HEK293 (cell line): ENCODE results near the gene GTSE1.

Experiments used
- CTCF ChIA-PET: fragments of 350-600 bp; formaldehyde crosslinking; extraction: SDS; loops from one replicate; lab custom pipeline; 2021; ENCODE audit warnings: antibody characterized with exemption; lab: Yijun Ruan, JAX
- POLR2A ChIA-PET: fragments of 300-600 bp; formaldehyde crosslinking; extraction: SDS; loops from one replicate; lab custom pipeline; 2020; ENCODE audit warnings: antibody characterized with exemption, inconsistent platforms; lab: Yijun Ruan, JAX
- H3K27ac ChIP-seq: fragments of 200-500 bp; sonication (Bioruptor generic); 2 replicates; pipeline ENCODE4 v1.5.1; 2014; ENCODE audit warnings: low read depth, low read length, control low read depth, inconsistent platforms; ENCODE audit errors: extremely low read depth
- H3K36me3 ChIP-seq, 2 experiments: fragments of 200-500 bp in 1 of 2; sonication (Bioruptor generic) in 1 of 2; 1 replicate in 1 of 2; 2 replicates in 1 of 2; pipeline ENCODE4 v1.5.1; 2014 to 2017; ENCODE audit warnings: inconsistent platforms in 2 of 2, low read length in 2 of 2; ENCODE audit not compliant: control insufficient read depth in 2 of 2, insufficient read depth in 1 of 2
- H3K4me1 ChIP-seq: fragments of 200-500 bp; sonication (Bioruptor generic); 2 replicates; pipeline ENCODE4 v1.5.1; 2014; ENCODE audit warnings: mild to moderate bottlenecking, low read length, inconsistent platforms; ENCODE audit not compliant: control insufficient read depth, insufficient read depth
- H3K4me3 ChIP-seq: 2 replicates; pipeline ENCODE4 v1.5.1; 2011; ENCODE audit warnings: low read depth, mild to moderate bottlenecking, control low read depth, low read length, moderate library complexity
- H3K9me3 ChIP-seq: fragments of 200-500 bp; sonication (Bioruptor generic); 2 replicates; pipeline ENCODE4 v1.5.1; 2014; ENCODE audit warnings: low read depth, low read length, inconsistent platforms; ENCODE audit not compliant: control insufficient read depth, insufficient read depth
- EGR2 ChIP-seq: fragments of 450-650 bp; formaldehyde crosslinking; IDR thresholded peaks from 2 replicates; pipeline ENCODE4 v1.5.1; 2016; ENCODE audit warnings: low read depth, missing biosample characterization, missing genetic modification characterization
- GLIS2 ChIP-seq: fragments of 450-650 bp; formaldehyde crosslinking; IDR thresholded peaks from 2 replicates; pipeline ENCODE4 v1.5.1; 2016; ENCODE audit warnings: missing biosample characterization, missing genetic modification characterization
- PRDM1 ChIP-seq: fragments of 450-650 bp; formaldehyde crosslinking; IDR thresholded peaks from 2 replicates; pipeline ENCODE4; 2016; ENCODE audit warnings: missing biosample characterization, missing genetic modification characterization
- SCRT2 ChIP-seq: fragments of 450-650 bp; formaldehyde crosslinking; IDR thresholded peaks from 2 replicates; pipeline ENCODE4 v1.5.1; 2016; ENCODE audit warnings: missing biosample characterization, missing genetic modification characterization
- SETDB1 ChIP-seq: IDR thresholded peaks from one replicate; pipeline ENCODE4 v1.6.1; 2017; ENCODE audit warnings: mild to moderate bottlenecking, low read length, moderate library complexity, mixed read lengths; ENCODE audit not compliant: insufficient read length
- SP3 ChIP-seq: fragments of 450-650 bp; formaldehyde crosslinking; IDR thresholded peaks from 2 replicates; pipeline ENCODE4 v1.5.1; 2016; ENCODE audit warnings: missing biosample characterization, missing genetic modification characterization
- ZBTB48 ChIP-seq: fragments of 450-650 bp; formaldehyde crosslinking; IDR thresholded peaks from 2 replicates; pipeline ENCODE4 v1.5.1; 2016; ENCODE audit warnings: missing biosample characterization, missing genetic modification characterization
- ZFHX2 ChIP-seq: fragments of 450-650 bp; formaldehyde crosslinking; conservative IDR thresholded peaks from 2 replicates; pipeline ENCODE4 v1.5.1; 2016; ENCODE audit warnings: missing biosample characterization, missing genetic modification characterization
- ZFP3 ChIP-seq: fragments of 450-650 bp; formaldehyde crosslinking; IDR thresholded peaks from 2 replicates; pipeline ENCODE4 v1.5.1; 2016; ENCODE audit warnings: low read depth, missing biosample characterization, missing genetic modification characterization
- ZIC2 ChIP-seq: fragments of 450-650 bp; formaldehyde crosslinking; IDR thresholded peaks from 2 replicates; pipeline ENCODE4 v1.5.1; 2016; ENCODE audit warnings: missing biosample characterization, missing genetic modification characterization
- ZNF155 ChIP-seq: fragments of 450-650 bp; formaldehyde crosslinking; IDR thresholded peaks from 2 replicates; pipeline ENCODE4 v1.5.1; 2016; ENCODE audit warnings: missing biosample characterization, missing genetic modification characterization
- ZNF175 ChIP-seq: fragments of 450-650 bp; formaldehyde crosslinking; IDR thresholded peaks from 2 replicates; pipeline ENCODE4 v1.5.1; 2016; ENCODE audit warnings: missing biosample characterization, missing genetic modification characterization
- ZNF214 ChIP-seq: fragments of 450-650 bp; formaldehyde crosslinking; IDR thresholded peaks from 2 replicates; pipeline ENCODE4 v1.5.1; 2017; ENCODE audit warnings: missing biosample characterization, mild to moderate bottlenecking, missing genetic modification characterization, borderline replicate concordance
- ZNF223 ChIP-seq: fragments of 450-650 bp; formaldehyde crosslinking; IDR thresholded peaks from 2 replicates; pipeline ENCODE4 v1.5.1; 2016; ENCODE audit warnings: missing biosample characterization, missing genetic modification characterization
- ZNF23 ChIP-seq: fragments of 450-650 bp; formaldehyde crosslinking; IDR thresholded peaks from 2 replicates; pipeline ENCODE4 v1.5.1; 2016; ENCODE audit warnings: missing biosample characterization, missing genetic modification characterization, borderline replicate concordance
- ZNF404 ChIP-seq: fragments of 450-650 bp; formaldehyde crosslinking; IDR thresholded peaks from 2 replicates; pipeline ENCODE4 v1.5.1; 2017; ENCODE audit warnings: missing biosample characterization, missing genetic modification characterization
- ZNF596 ChIP-seq: fragments of 450-650 bp; IDR thresholded peaks from 2 replicates; pipeline ENCODE4 v1.5.0; 2018; ENCODE audit warnings: missing biosample characterization, mild to moderate bottlenecking, missing genetic modification characterization, moderate library complexity
- ZNF621 ChIP-seq: fragments of 450-650 bp; formaldehyde crosslinking; IDR thresholded peaks from 2 replicates; pipeline ENCODE4 v1.5.1; 2017; ENCODE audit warnings: missing biosample characterization, missing genetic modification characterization
- ZNF791 ChIP-seq: fragments of 450-650 bp; formaldehyde crosslinking; IDR thresholded peaks from 2 replicates; pipeline ENCODE4 v1.5.1; 2016; ENCODE audit warnings: missing biosample characterization, missing genetic modification characterization
- ZSCAN23 ChIP-seq: fragments of 450-650 bp; formaldehyde crosslinking; IDR thresholded peaks from 2 replicates; pipeline ENCODE4 v1.5.1; 2016; ENCODE audit warnings: missing biosample characterization, missing genetic modification characterization
- ZSCAN4 ChIP-seq: fragments of 450-650 bp; formaldehyde crosslinking; IDR thresholded peaks from 2 replicates; pipeline ENCODE4 v1.5.1; 2017; ENCODE audit warnings: missing biosample characterization, missing genetic modification characterization
- TF ChIP-seq, protein P1 (sequence below): fragments of 450-650 bp; formaldehyde crosslinking; IDR thresholded peaks from 2 replicates; pipeline ENCODE4 v1.5.1; 2016; ENCODE audit warnings: missing biosample characterization, missing genetic modification characterization
- TF ChIP-seq, protein P2 (sequence below): fragments of 450-650 bp; formaldehyde crosslinking; IDR thresholded peaks from 2 replicates; pipeline ENCODE4 v1.5.1; 2016; ENCODE audit warnings: missing biosample characterization, missing genetic modification characterization

GTSE1 gene

DNA sequence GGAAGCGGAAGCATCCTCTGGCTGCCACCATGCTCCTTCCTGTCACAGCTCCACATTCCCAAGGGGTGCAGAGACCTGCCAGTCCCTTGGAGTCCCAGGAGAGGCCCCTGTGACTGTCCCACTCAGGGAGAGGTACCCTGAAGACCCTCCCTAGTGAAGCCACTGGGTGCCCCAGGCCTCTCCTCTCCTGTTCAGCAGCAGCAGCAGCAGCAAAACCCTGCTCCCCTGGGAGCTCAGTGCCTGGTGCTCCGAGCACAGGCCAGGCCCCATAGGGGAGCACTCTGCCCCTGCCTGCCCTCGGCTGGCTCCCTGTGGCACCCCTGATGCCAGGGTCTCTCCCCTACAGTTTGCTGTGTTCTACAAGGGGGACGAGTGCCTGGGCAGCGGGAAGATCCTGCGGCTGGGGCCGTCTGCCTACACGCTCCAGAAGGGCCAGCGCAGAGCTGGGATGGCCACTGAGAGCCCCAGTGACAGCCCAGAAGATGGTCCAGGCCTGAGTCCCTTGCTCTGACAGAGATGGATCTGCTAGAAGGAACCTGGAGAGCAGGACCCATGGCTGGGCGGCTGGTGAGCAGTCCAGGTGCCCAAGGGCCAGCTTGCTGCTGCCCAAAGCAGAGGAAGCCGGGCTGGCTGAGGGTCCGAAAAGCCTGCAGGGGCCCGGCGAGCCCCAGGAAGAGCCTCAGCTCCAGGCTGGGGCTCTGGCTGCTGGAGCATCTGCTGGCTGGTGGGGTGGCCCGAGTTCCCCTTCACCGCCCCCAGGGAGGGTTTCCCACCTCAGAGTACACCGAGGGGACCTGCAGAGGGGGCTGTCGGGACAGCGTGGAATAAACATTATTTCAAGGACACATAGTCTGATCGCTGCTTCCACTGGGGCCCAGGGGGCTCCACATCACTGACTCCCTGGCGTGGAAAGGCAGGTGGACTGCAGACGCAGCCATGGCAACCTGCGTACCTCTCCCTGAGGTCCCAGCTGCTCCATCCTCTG is 60.1 kb downstream of the GTSE1 start:
- Histone ChIP-seq H3K36me3 (peaks cover 0 to 95% of the 10 kb centered on the region in 2 experiments; a peak in 2 of 3 replicates), H3K9me3 (no peaks in the 10 kb centered on the region), H3K4me1 (peaks cover 6% of the 10 kb centered on the region; the same call in 1 of the 2 replicates), H3K27ac (no peak overlapping the region), H3K4me3 (no peak overlapping the region)
- CTCF ChIA-PET: interaction anchor here (1.2 to 3.2 kb wide), 6 partner anchors 11 to 189 kb away, joined by 3 to 36 read pairs (median 4); no protein-coding TSS in a partner anchor
- POLR2A ChIA-PET: interaction anchor here (0.8 kb wide), 1 partner anchor 21 kb away, joined by 4 read pairs; the partner anchor contains the start of gene TRMU
- TF ChIP-seq ZNF155 (tag by site-specific recombination) (no peak), ZFP3 (tag by site-specific recombination) (no peak), ZSCAN23 (tag by site-specific recombination) (no peak), GLIS2 (tag by site-specific recombination) (no peak), PRDM1 (tag by site-specific recombination) (no peak), SCRT2 (tag by site-specific recombination) (no peak), ZNF175 (tag by site-specific recombination) (no peak), ZNF791 (no peak), ZBTB48 (tag by site-specific recombination) (no peak), ZNF596 (no peak), ZNF214 (tag by site-specific recombination) (no peak), ZNF23 (tag by site-specific recombination) (no peak), SP3 (tag by site-specific recombination) (no peak), SETDB1 (no peak), ZNF621 (tag by site-specific recombination) (no peak)
- TF ChIP-seq, protein P1, sequence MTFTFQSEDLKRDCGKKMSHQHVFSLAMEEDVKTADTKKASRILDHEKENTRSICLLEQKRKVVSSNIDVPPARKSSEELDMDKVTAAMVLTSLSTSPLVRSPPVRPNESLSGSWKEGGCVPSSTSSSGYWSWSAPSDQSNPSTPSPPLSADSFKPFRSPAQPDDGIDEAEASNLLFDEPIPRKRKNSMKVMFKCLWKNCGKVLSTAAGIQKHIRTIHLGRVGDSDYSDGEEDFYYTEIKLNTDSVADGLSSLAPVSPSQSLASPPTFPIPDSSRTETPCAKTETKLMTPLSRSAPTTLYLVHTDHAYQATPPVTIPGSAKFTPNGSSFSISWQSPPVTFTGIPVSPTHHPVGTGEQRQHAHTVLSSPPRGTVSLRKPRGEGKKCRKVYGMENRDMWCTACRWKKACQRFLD (tag by site-specific recombination): no peak

- ChIA-PET CTCF (interaction anchor here (0.5 to 1.6 kb wide), 4 partner anchors 10 to 185 kb away, joined by 4 to 6 read pairs (median 4); no protein-coding TSS in a partner anchor), POLR2A (interaction anchor here (0.5 kb wide), 1 partner anchor 112 kb away, joined by 7 read pairs; no protein-coding TSS in a partner anchor)
- H3K36me3 ChIP-seq: peaks cover 0 to 89% of the 10 kb centered on the region in 2 experiments; a peak in 2 of 3 replicates
These were observed 61.2 kb downstream of the GTSE1 start for GRCh38 chr22:46357711-46358520.

More at GRCh38 chr22:46357711-46358520, 61.2 kb downstream of the GTSE1 start:
- Histone ChIP-seq H3K27ac (no peak overlapping the region), H3K4me1 (peaks cover 2% of the 10 kb centered on the region; the same call in 1 of the 2 replicates), H3K4me3 (no peak overlapping the region), H3K9me3 (no peaks in the 10 kb centered on the region)
- TF ChIP-seq ZNF404 (tag by site-specific recombination): no peak
- TF ChIP-seq, protein P2, sequence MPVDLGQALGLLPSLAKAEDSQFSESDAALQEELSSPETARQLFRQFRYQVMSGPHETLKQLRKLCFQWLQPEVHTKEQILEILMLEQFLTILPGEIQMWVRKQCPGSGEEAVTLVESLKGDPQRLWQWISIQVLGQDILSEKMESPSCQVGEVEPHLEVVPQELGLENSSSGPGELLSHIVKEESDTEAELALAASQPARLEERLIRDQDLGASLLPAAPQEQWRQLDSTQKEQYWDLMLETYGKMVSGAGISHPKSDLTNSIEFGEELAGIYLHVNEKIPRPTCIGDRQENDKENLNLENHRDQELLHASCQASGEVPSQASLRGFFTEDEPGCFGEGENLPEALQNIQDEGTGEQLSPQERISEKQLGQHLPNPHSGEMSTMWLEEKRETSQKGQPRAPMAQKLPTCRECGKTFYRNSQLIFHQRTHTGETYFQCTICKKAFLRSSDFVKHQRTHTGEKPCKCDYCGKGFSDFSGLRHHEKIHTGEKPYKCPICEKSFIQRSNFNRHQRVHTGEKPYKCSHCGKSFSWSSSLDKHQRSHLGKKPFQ (tag by site-specific recombination): no peak
- TF ChIP-seq ZNF223 (tag by site-specific recombination): no peak
- peak; percentile 56; the same call in 1 of the 2 replicates for TF ChIP-seq ZFHX2 (tag by site-specific recombination)
- TF ChIP-seq ZSCAN4 (tag by site-specific recombination): no peak
- peak; percentile 42 for TF ChIP-seq ZIC2 (tag by site-specific recombination)
- TF ChIP-seq EGR2 (tag by site-specific recombination): peak; percentile 72
